BE2C (cell line): Measurements from ENCODE around the gene SLC27A1.

Source experiments
- DNase-seq: peaks from one replicate; pipeline ENCODE4 v3.0.0-alpha.2; 2020
- H3K27me3 ChIP-seq: fragments of 250-450 bp; sonication (Bioruptor Pico); 2 replicates; pipeline ENCODE4 v1.5.1; 2020; ENCODE audit warnings: mild to moderate bottlenecking
- H3K36me3 ChIP-seq: fragments of 250-450 bp; sonication (Bioruptor Pico); 2 replicates; pipeline ENCODE4 v1.5.1; 2020; ENCODE audit warnings: mild to moderate bottlenecking
- H3K4me1 ChIP-seq: fragments of 250-450 bp; sonication (Bioruptor Pico); 2 replicates; pipeline ENCODE4 v1.5.1; 2020
- H3K4me3 ChIP-seq: 2 replicates; pipeline ENCODE4 v1.5.1; 2011; ENCODE audit warnings: low read depth, low read length
- H3K9me3 ChIP-seq: fragments of 250-450 bp; sonication (Bioruptor Pico); 2 replicates; pipeline ENCODE4 v1.5.1; 2020
- CTCF ChIP-seq: IDR thresholded peaks from 2 replicates; pipeline ENCODE4 v1.5.1; 2012; ENCODE audit warnings: mild to moderate bottlenecking, low read depth, low read length

Gene SLC27A1

DNA sequence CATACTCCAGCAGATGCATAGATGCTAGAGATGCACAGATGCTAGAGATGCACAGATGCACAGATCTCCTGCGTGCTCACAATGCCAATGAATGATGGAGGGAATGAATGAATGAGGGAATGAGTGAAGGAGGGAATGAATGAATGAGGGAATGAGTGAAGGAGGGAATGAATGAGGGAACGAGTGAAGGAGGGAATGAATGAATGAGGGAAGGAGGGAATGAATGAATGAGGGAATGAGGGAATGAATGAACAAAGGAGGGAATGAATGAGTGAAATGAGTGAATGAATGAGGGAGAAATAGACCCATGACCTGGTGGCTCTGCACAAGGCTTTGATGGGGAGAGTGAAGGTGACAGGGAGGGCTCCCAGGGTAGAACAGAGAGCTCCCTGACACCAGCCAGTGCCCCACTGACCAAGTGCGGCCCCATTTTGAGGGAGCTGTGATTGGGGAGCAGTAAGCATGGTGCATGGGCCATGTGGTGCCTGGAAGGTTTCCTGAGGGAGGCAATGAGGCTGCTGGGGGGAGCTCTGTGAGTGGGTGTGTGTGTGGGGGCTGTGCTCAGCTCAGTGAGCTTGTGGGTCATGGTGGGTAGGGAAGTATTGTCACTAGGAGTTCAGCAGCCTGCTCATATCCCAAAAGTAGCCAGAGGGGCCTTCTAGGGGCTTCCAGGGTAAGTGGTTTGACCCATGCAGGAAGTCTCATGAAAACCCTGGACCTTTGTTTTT is 12.7 kb downstream of the SLC27A1 start:
- H3K4me1 ChIP-seq: no peaks in the 10 kb centered on the region
- H3K4me3 ChIP-seq: no peak overlapping the region
- no peaks in the 10 kb centered on the region for H3K27me3 ChIP-seq
- no peaks in the 10 kb centered on the region for H3K9me3 ChIP-seq
- H3K36me3 ChIP-seq: no peaks in the 10 kb centered on the region
- TF ChIP-seq CTCF: no peak
- no peak for DNase-seq

DNA sequence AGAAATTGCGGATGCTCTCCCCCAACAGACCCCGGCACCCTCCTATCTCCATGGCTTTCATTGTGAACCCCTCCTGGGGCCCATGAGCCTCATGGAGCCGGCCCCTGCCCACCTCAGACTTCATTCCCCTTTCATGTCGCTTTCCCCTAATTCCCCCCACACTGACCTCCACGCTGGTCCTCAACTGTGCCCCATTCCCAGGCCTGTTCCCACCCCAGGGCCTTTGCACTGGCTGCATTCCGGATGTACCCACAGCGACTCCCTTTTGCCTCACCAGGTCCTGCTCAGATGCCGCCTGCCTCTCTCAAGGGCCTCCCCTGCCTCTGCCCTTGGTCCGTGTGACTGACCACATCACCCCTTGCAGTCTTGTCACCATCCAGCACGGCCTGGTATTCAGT is 13.3 kb downstream of the SLC27A1 start:
- Histone ChIP-seq H3K27me3 (no peaks in the 10 kb centered on the region), H3K4me1 (no peaks in the 10 kb centered on the region), H3K4me3 (no peak overlapping the region), H3K9me3 (no peaks in the 10 kb centered on the region), H3K36me3 (no peaks in the 10 kb centered on the region)
- no peak for TF ChIP-seq CTCF
- no peak for DNase-seq

DNA sequence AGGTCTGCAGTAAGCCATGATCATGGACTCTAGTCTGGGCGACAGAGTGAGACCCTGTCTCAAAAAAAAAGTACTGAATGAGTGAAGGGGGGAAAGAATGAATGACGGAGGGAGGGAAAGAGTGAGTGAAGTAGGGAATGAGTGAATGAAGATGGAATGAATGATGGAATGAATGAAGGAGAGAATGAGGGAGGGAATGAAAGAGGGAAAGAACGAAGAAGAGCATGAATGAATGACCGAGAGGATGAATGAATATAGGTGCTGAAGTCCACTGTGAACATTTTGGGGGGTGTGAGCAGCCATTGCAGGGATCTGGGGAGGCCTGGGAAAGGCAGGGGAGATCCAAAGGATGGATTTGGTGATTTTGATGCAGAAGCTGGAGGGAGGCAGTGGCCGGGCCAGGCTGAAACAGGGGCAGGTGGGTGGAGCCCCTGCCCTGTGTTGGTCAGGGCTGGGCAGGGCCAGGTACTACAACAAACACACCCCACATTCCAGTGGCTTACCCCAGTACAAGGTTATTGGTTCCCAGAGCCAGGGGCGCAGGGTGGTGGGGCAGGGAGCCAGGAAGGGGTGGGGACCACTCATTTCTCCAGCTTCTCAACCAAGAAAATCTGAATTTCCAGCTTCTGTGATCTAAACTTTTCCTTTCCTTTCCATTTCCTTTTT is 14.3 kb downstream of the SLC27A1 start:
- Histone ChIP-seq H3K9me3 (no peaks in the 10 kb centered on the region), H3K4me1 (no peaks in the 10 kb centered on the region)
- TF ChIP-seq CTCF: no peak

DNA sequence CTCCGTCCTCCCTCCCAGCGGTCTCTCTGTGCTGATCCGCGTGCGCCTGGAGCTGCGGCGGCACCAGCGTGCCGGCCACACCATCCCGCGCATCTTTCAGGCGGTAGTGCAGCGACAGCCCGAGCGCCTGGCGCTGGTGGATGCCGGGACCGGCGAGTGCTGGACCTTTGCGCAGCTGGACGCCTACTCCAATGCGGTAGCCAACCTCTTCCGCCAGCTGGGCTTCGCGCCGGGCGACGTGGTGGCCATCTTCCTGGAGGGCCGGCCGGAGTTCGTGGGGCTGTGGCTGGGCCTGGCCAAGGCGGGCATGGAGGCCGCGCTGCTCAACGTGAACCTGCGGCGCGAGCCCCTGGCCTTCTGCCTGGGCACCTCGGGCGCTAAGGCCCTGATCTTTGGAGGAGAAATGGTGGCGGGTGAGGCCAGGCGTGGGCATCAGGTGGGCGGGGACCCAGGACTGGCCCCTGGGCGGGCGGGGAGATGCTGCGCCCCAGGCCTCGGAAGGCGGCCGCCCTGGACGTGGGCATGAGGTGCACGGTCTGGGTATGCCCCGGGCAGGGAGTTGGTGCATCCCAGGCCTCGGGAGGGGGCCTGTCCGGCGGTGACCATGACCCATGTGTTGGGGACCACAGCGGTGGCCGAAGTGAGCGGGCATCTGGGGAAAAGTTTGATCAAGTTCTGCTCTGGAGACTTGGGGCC is 16.4 kb downstream of the SLC27A1 start:
- Histone ChIP-seq H3K36me3 (no peaks in the 10 kb centered on the region), H3K27me3 (no peaks in the 10 kb centered on the region), H3K9me3 (no peaks in the 10 kb centered on the region), H3K4me1 (no peaks in the 10 kb centered on the region), H3K4me3 (no peak overlapping the region)
- DNase-seq: no peak
- no peak for TF ChIP-seq CTCF

More for the DNA sequence above, 14.3 kb downstream of the SLC27A1 start:
- Histone ChIP-seq H3K27me3 (no peaks in the 10 kb centered on the region), H3K36me3 (no peaks in the 10 kb centered on the region), H3K4me3 (no peak overlapping the region)
- DNase-seq: no peak

DNA sequence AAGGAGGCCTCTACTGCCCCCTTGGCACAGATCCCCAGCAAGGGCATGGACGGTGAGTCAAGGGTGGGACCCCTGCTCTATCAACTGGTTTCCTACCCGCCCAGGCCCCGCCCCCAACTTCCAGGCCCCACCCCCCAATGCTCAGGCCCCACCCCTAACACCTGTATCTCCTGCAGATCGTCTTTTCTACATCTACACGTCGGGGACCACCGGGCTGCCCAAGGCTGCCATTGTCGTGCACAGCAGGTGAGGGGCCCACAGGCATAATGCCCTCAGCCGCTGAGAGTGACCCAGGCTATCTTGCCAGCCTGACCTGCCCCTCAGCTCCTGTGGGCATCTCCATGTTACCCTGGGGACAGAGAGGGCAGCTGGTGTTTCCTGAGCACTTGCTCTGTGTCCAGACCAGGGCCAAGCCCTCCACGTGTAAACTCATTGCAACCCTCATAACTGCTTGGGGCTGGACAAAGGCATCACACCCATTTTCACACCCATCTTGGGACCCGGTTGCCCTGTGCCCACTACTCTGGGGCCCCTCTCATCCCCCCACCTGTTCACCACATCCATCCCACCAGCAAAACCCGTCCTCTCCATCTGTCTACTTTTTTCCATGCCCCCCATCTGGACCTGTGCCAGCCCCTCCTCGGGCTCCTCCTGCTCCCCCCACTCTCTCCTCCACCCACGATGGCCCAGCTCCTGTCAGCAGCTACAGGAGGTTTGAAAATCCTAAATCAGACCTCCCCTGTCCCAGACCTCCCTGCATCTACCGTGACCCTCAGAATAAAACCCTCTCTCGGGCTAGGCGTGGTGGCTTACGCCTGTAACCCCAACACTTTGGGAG is 17.2 kb downstream of the SLC27A1 start:
- no peak for TF ChIP-seq CTCF
- no peaks in the 10 kb centered on the region for H3K9me3 ChIP-seq
- no peak overlapping the region for H3K4me3 ChIP-seq
- H3K4me1 ChIP-seq: no peaks in the 10 kb centered on the region
- DNase-seq: no peak
- H3K27me3 ChIP-seq: no peaks in the 10 kb centered on the region
- H3K36me3 ChIP-seq: no peaks in the 10 kb centered on the region
